ENCODE data around the gene PLS1.

GRCh38 chr3:142670120-142670519 is 73.9 kb downstream of the PLS1 start:
- no peak for TF ChIP-seq CTCF (IDR thresholded peaks at IDR 0.05 in 2 of 3, conservative IDR thresholded peaks at IDR 0.05 in 1 of 3; ENCODE audit: borderline replicate concordance in 1 of 3, insufficient read depth in 1 of 3, low read depth in 2 of 3, low read length in 2 of 3)
- TF ChIP-seq POLR2AphosphoS5 (IDR thresholded peaks at IDR 0.05; ENCODE audit: low read depth, low read length) = no peak
- TF ChIP-seq EZH2 (IDR thresholded peaks at IDR 0.05) = no peak
- TF ChIP-seq REST (IDR thresholded peaks at IDR 0.05; ENCODE audit: low read depth) = no peak
- no peak for TF ChIP-seq JUND (IDR thresholded peaks at IDR 0.05)
- TF ChIP-seq POLR2A (IDR thresholded peaks at IDR 0.05; ENCODE audit: borderline replicate concordance, extremely low read depth, insufficient read depth, insufficient read length) = no peak

All from HCT116 (cell line).